ENCODE data around the gene CELSR2.

GRCh38 chr1:109206339-109206738 is 43.0 kb upstream of the CELSR2 start:
- TF ChIP-seq, protein P1, sequence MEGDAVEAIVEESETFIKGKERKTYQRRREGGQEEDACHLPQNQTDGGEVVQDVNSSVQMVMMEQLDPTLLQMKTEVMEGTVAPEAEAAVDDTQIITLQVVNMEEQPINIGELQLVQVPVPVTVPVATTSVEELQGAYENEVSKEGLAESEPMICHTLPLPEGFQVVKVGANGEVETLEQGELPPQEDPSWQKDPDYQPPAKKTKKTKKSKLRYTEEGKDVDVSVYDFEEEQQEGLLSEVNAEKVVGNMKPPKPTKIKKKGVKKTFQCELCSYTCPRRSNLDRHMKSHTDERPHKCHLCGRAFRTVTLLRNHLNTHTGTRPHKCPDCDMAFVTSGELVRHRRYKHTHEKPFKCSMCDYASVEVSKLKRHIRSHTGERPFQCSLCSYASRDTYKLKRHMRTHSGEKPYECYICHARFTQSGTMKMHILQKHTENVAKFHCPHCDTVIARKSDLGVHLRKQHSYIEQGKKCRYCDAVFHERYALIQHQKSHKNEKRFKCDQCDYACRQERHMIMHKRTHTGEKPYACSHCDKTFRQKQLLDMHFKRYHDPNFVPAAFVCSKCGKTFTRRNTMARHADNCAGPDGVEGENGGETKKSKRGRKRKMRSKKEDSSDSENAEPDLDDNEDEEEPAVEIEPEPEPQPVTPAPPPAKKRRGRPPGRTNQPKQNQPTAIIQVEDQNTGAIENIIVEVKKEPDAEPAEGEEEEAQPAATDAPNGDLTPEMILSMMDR (IDR thresholded peaks at IDR 0.05): no peak
- TF ChIP-seq EP300 (IDR thresholded peaks at IDR 0.05) (no peak), POLR2AphosphoS5 (IDR thresholded peaks at IDR 0.05) (no peak)

Measured in stomach (tissue), 4 donors.